Liver (tissue), 9 donors: ENCODE results near the gene PDXK. TPM values are rescaled to one million over a fixed set of nuclear protein-coding genes. Genes with fewer than 3 reads are reported as not detected.

ENCODE experiments used
- DNase-seq: peaks from one replicate; pipeline ENCODE4 v3.0.0-alpha.2; 2017; ENCODE audit warnings: low spot score
- H3K27ac ChIP-seq, 2 donors: one replicate each; pipeline ENCODE4 v1.7.0; 2013; ENCODE audit warnings: inconsistent platforms in 2 of 2, low read length in 2 of 2, control low read depth in 1 of 2, low read depth in 1 of 2, mild to moderate bottlenecking in 1 of 2
- H3K27me3 ChIP-seq, 4 donors: one replicate each; pipeline versions ENCODE4 v1.6.1 to v1.7.0; 2013; ENCODE audit warnings: low read length in 3 of 4, inconsistent platforms in 1 of 4, mild to moderate bottlenecking in 1 of 4, moderate library complexity in 1 of 4; ENCODE audit not compliant: control insufficient read depth in 4 of 4, insufficient read depth in 4 of 4
- H3K36me3 ChIP-seq, 4 donors: one replicate each; pipeline versions ENCODE4 v1.6.1 to v1.7.0; 2013; ENCODE audit warnings: low read length in 3 of 4, mild to moderate bottlenecking in 3 of 4, low read depth in 1 of 4, moderate library complexity in 1 of 4; ENCODE audit not compliant: control insufficient read depth in 4 of 4, insufficient read depth in 3 of 4
- H3K4me1 ChIP-seq, 4 donors: one replicate each; pipeline versions ENCODE4 v1.6.1 to v1.7.0; 2013; ENCODE audit warnings: low read length in 3 of 4, mild to moderate bottlenecking in 3 of 4, moderate library complexity in 1 of 4; ENCODE audit not compliant: control insufficient read depth in 4 of 4, insufficient read depth in 4 of 4
- H3K4me3 ChIP-seq, 3 donors: one replicate each; pipeline versions ENCODE4 v1.6.1 to v1.7.0; 2013; ENCODE audit warnings: low read length in 3 of 3, control low read depth in 1 of 3, low read depth in 1 of 3, mild to moderate bottlenecking in 1 of 3
- H3K9ac ChIP-seq, 2 donors: one replicate each; pipeline ENCODE4 v1.7.0; 2013; ENCODE audit warnings: low read length in 2 of 2, mild to moderate bottlenecking in 2 of 2, moderate library complexity in 2 of 2, control low read depth in 1 of 2, low read depth in 1 of 2
- H3K9me3 ChIP-seq, 4 donors: one replicate each; pipeline versions ENCODE4 v1.6.1 to v1.7.0; 2013; ENCODE audit warnings: low read length in 3 of 4; ENCODE audit not compliant: control insufficient read depth in 4 of 4
- ATF3 ChIP-seq: IDR thresholded peaks from 2 replicates; pipeline ENCODE4 v1.6.1; 2016; ENCODE audit warnings: antibody characterized with exemption
- CTCF ChIP-seq: fragments of 150-350 bp; IDR thresholded peaks from 2 replicates; pipeline ENCODE4 v1.5.1; 2017; ENCODE audit warnings: improper control_type of control experiment, low read depth, low read length; ENCODE audit not compliant: missing input control
- EGR1 ChIP-seq, 2 donors: IDR thresholded peaks; 2 replicates each; pipeline ENCODE4 v1.6.1; 2016 to 2018; ENCODE audit warnings: antibody characterized with exemption in 2 of 2, low read depth in 2 of 2
- FOXA1 ChIP-seq: IDR thresholded peaks from 2 replicates; pipeline ENCODE4 v1.6.1; 2016; ENCODE audit warnings: antibody characterized with exemption
- FOXA2 ChIP-seq: IDR thresholded peaks from 2 replicates; pipeline ENCODE4 v1.6.1; 2016; ENCODE audit warnings: antibody characterized with exemption
- GABPA ChIP-seq, 2 donors: IDR thresholded peaks in 1 of 2; conservative IDR thresholded peaks in 1 of 2; 2 replicates each; pipeline ENCODE4 v1.6.1; 2016; ENCODE audit warnings: antibody characterized with exemption in 2 of 2, mild to moderate bottlenecking in 1 of 2, moderate library complexity in 1 of 2
- HNF4A ChIP-seq, 2 donors: conservative IDR thresholded peaks; 2 replicates each; pipeline ENCODE4 v1.6.1; 2016; ENCODE audit warnings: antibody characterized with exemption in 2 of 2, mild to moderate bottlenecking in 2 of 2
- HNF4G ChIP-seq: IDR thresholded peaks from 2 replicates; pipeline ENCODE4 v1.6.1; 2016; ENCODE audit warnings: antibody characterized with exemption
- JUND ChIP-seq, 2 donors: IDR thresholded peaks; 2 replicates each; pipeline ENCODE4 v1.6.1; 2016; ENCODE audit warnings: antibody characterized with exemption in 2 of 2
- MAX ChIP-seq: IDR thresholded peaks from 2 replicates; pipeline ENCODE4 v1.6.1; 2016; ENCODE audit warnings: antibody characterized with exemption
- NR2F2 ChIP-seq: IDR thresholded peaks from 2 replicates; pipeline ENCODE4 v1.6.1; 2016; ENCODE audit warnings: antibody characterized with exemption
- RAD21 ChIP-seq, 2 donors: IDR thresholded peaks; 2 replicates each; pipeline ENCODE4 v1.6.1; 2016; ENCODE audit warnings: antibody characterized with exemption in 2 of 2, mild to moderate bottlenecking in 2 of 2
- REST ChIP-seq: IDR thresholded peaks from 2 replicates; pipeline ENCODE4 v1.6.1; 2016; ENCODE audit warnings: antibody characterized with exemption, mild to moderate bottlenecking
- RXRA ChIP-seq, 2 donors: IDR thresholded peaks; 2 replicates each; pipeline ENCODE4 v1.6.1; 2017 to 2018; ENCODE audit warnings: antibody characterized with exemption in 2 of 2, mild to moderate bottlenecking in 1 of 2
- SP1 ChIP-seq: IDR thresholded peaks from 2 replicates; pipeline ENCODE4 v1.6.1; 2018; ENCODE audit warnings: antibody characterized with exemption, mild to moderate bottlenecking
- TAF1 ChIP-seq: conservative IDR thresholded peaks from 2 replicates; pipeline ENCODE4 v1.6.1; 2016; ENCODE audit warnings: antibody characterized with exemption, mild to moderate bottlenecking
- YY1 ChIP-seq: IDR thresholded peaks from 2 replicates; pipeline ENCODE4 v1.6.1; 2016; ENCODE audit warnings: antibody characterized with exemption, mild to moderate bottlenecking
- ZBTB33 ChIP-seq: IDR thresholded peaks from 2 replicates; pipeline ENCODE4 v1.6.1; 2016; ENCODE audit warnings: antibody characterized with exemption
- WGBS: extraction: QIAGEN DNeasy Blood & Tissue Kit; methylation state at CpG from one replicate; pipeline ENCODE4 v1.1.7; 2013; 5-methylcytosine and 5-hydroxymethylcytosine counted together
- polyA plus RNA-seq, 2 donors: library from polyadenylated mRNA; stranded (reverse) in 1 of 2; unstranded in 1 of 2; fragments of 200-250 nt in 1 of 2; fragments of >200 nt in 1 of 2; fragmentation: Nextera tagmentation in 1 of 2; extraction: Ambion mirVana in 1 of 2; gene quantifications; one replicate each; pipeline versions ENCODE4 v1.2.1 to v1.2.3, GENCODE V29; 2013 to 2015
- total RNA-seq, 2 donors: library from RNA; depleted of rRNA; stranded (reverse); fragments of >200 nt; gene quantifications; one replicate each; pipeline ENCODE4 v1.2.3, GENCODE V29; 2014
- donor health status: healthy.
- donor health status: healthy.
- donor health status: healthy.
- donor health status: healthy.
- donor health status: healthy.

PDXK gene
- total and polyA plus RNA-seq, 4 donors = 20.5 to 104 (median 34.9) TPM

- no peak for TF ChIP-seq HNF4G
- TF ChIP-seq REST = no peak
- TF ChIP-seq CTCF = no peak
- TF ChIP-seq RXRA (IDR thresholded peaks at IDR 0.05) = no peak
- no peak for TF ChIP-seq YY1
- no peak for TF ChIP-seq MAX
- no peak for TF ChIP-seq TAF1
- TF ChIP-seq NR2F2 = no peak
- no peak for TF ChIP-seq FOXA2
- TF ChIP-seq JUND (IDR thresholded peaks at IDR 0.05) = no peak
- TF ChIP-seq GABPA (IDR thresholded peaks at IDR 0.05 in 1 of 2, conservative IDR thresholded peaks at IDR 0.05 in 1 of 2) = no peak
- no peak for TF ChIP-seq EGR1 (IDR thresholded peaks at IDR 0.05; ENCODE audit: low read depth in 2 of 2)
- TF ChIP-seq ATF3 = no peak
- no peak for TF ChIP-seq RAD21 (IDR thresholded peaks at IDR 0.05)
- no peak for TF ChIP-seq HNF4A (conservative IDR thresholded peaks at IDR 0.05)
- no peak for TF ChIP-seq ZBTB33
- TF ChIP-seq SP1 = no peak
- no peak for TF ChIP-seq FOXA1
- no peak for DNase-seq
- Histone ChIP-seq H3K4me3 (no peak overlapping the region), H3K27ac (no peak overlapping the region), H3K9ac (no peak overlapping the region), H3K9me3 (no peaks in the 10 kb centered on the region), H3K27me3 (no peaks in the 10 kb centered on the region), H3K4me1 (peaks cover 4 to 23% (median 17%) of the 10 kb centered on the region in 4 donors), H3K36me3 (peaks cover 5 to 38% (median 11%) of the 10 kb centered on the region in 4 donors)
- 88% methylated on average over 14 of the region's 14 CpGs for WGBS
Measured at GRCh38 chr21:43805275-43805800, 86.4 kb downstream of the PDXK start.
